HG03565 (cell line): Measurements from ENCODE around the gene CD82.
A peak's percentile ranks its signal among the peaks of the same experiment; 100 is the strongest.

Experiments
- ATAC-seq: cut with Tn5 transposase; IDR thresholded peaks from one replicate; pipeline ENCODE4 v1.9.1; 2021; ENCODE audit warnings: mild to moderate bottlenecking, moderate library complexity; ENCODE audit not compliant: unreplicated experiment

CD82 gene

GRCh38 chr11:44565211-44565952 is at the start of gene CD82:
Gene CD82, plus strand, starts transcription at chr11:44565663. Its CDS starts 29,000 bp downstream, at chr11:44594663.
- ATAC-seq = peak; percentile 63

GRCh38 chr11:44516688-44517507 is 48.6 kb upstream of the CD82 start:
- no peak for ATAC-seq

- ATAC-seq = no peak
Measured at GRCh38 chr11:44517541-44517940, 47.9 kb upstream of the CD82 start.

- ATAC-seq = no peak
Measured at GRCh38 chr11:44518968-44519550, 46.4 kb upstream of the CD82 start.

GRCh38 chr11:44519989-44520737 is 45.3 kb upstream of the CD82 start:
- ATAC-seq = no peak

GRCh38 chr11:44521148-44521547 is 44.3 kb upstream of the CD82 start:
- ATAC-seq = no peak

GRCh38 chr11:44522294-44522693 is 43.2 kb upstream of the CD82 start:
- no peak for ATAC-seq

GRCh38 chr11:44524346-44524745 is 41.1 kb upstream of the CD82 start:
- no peak for ATAC-seq

- ATAC-seq = no peak
Measured at GRCh38 chr11:44524751-44525201, 40.7 kb upstream of the CD82 start.

GRCh38 chr11:44525473-44526252 is 39.8 kb upstream of the CD82 start:
- ATAC-seq = no peak

GRCh38 chr11:44526438-44526837 is 39.0 kb upstream of the CD82 start:
- no peak for ATAC-seq

- no peak for ATAC-seq
Measured at GRCh38 chr11:44527476-44527875, 38.0 kb upstream of the CD82 start.

- no peak for ATAC-seq
Measured at GRCh38 chr11:44528103-44528502, 37.4 kb upstream of the CD82 start.

- ATAC-seq = no peak
Measured at GRCh38 chr11:44528581-44528980, 36.9 kb upstream of the CD82 start.

- no peak for ATAC-seq
Measured at GRCh38 chr11:44529895-44530412, 35.5 kb upstream of the CD82 start.

GRCh38 chr11:44530413-44531115 is 34.9 kb upstream of the CD82 start:
- ATAC-seq = no peak

GRCh38 chr11:44531116-44531504 is 34.4 kb upstream of the CD82 start:
- ATAC-seq = no peak

GRCh38 chr11:44531636-44532035 is 33.8 kb upstream of the CD82 start:
- no peak for ATAC-seq

- ATAC-seq = no peak
Measured at GRCh38 chr11:44532809-44533208, 32.7 kb upstream of the CD82 start.
